ENCODE data around the gene DNAJC1. TPM values are rescaled to one million over a fixed set of nuclear protein-coding genes. Genes with fewer than 3 reads are reported as not detected.

The DNAJC1 gene
- total and polyA plus RNA-seq, 4 experiments from 2014 or later: 13.0 to 22.0 (median 15.8) TPM

DNA sequence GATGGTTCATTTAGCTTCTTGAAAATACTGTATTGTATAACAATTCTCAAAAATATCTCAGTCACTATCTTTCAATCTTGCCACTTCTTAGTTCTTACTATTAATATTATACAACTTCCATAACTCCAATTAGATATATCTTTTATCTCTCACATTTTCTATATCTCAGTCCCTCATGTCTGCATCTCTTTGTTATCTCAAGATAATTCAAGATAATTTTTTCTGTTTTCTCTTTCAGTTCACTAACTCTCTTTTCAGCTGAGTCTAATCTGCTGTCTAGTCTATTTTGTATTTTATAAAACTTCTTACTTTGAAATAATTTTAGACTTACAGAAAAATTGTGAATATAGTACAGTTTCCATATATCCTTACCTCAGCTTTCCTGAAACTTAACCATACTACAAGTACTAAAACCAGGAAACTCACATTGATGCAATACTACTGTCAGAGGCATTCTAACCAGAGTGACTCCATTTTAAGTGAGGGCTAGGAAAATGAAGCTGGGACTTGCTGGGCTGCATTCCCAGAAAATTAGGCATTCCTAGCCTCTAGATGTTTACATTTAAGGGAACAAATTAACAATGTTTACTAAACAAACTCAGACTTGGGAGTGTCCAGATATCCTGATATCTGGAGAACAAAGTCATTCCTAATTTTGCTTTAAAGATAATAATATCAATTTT lies 38.4 kb downstream of the DNAJC1 start:
- DNase-seq: no peak
- Mint-ChIP-seq H3K4me1 (peaks cover 9 to 15% (median 12%) of the 10 kb centered on the region in 4 donors), H3K36me3 (peaks cover 0 to 13% of the 10 kb centered on the region in 2 donors), H3K27ac (no peak overlapping the region), H3K27me3 (no peaks in the 10 kb centered on the region), H3K9me3 (peaks cover 0 to 9% (median 2%) of the 10 kb centered on the region in 8 donors), H3K4me3 (no peak overlapping the region)
- Histone ChIP-seq H3K27me3 (ENCODE audit: insufficient read depth, low read length) (no peaks in the 10 kb centered on the region), H3K36me3 (ENCODE audit: insufficient read depth, low read length) (no peaks in the 10 kb centered on the region), H3K4me3 (ENCODE audit: low read length in 2 of 2) (no peak overlapping the region), H3K9me3 (ENCODE audit: control insufficient read depth in 1 of 2, low read length in 2 of 2) (no peaks in the 10 kb centered on the region), H3K27ac (ENCODE audit: low read depth, low read length) (no peak overlapping the region), H3K4me1 (ENCODE audit: insufficient read depth, low read length) (peaks cover 4% of the 10 kb centered on the region)
- ChIA-PET POLR2A (ENCODE audit: partially characterized antibody) (no interaction called here), CTCF (ENCODE audit: partially characterized antibody) (interaction anchor here (1.7 kb wide), 1 partner anchor 11 kb away, joined by 6 read pairs; no protein-coding TSS in a partner anchor)
- intact Hi-C loops (cut with micrococcal nuclease): no loop called here

DNA sequence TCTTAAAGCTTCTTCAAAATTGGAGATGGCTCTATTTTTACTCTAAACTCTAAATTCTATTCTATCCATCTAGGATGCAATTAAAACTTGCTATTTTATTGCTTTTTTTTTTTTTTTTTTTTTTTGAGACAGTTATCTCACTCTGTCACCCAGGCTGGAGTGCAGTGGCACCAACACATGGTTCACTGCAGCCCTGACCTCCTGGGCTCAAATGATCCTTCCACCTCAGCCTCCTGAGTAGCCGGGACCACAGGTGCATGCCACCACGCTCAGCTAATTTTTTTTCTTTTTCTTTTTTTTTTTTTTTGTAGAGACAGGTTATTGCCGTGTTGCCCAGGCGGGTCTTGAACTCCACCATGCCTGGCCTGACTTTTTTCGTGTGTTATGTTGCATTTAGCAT lies 41.2 kb downstream of the DNAJC1 start:
- no peak overlapping the region for H3K27ac ChIP-seq (ENCODE audit: low read depth, low read length)
- Mint-ChIP-seq H3K9me3 (peaks cover 0 to 9% (median 2%) of the 10 kb centered on the region in 8 donors), H3K4me3 (no peak overlapping the region), H3K27ac (peak overlapping the region in 1 of 7 donors; percentile 61), H3K4me1 (peaks cover 11 to 19% (median 16%) of the 10 kb centered on the region in 4 donors), H3K27me3 (no peaks in the 10 kb centered on the region), H3K36me3 (peaks cover 0 to 11% of the 10 kb centered on the region in 2 donors)
- no peak for DNase-seq
- intact Hi-C loops (cut with micrococcal nuclease): no loop called here
- H3K4me1 ChIP-seq (ENCODE audit: insufficient read depth, low read length): peaks cover 4% of the 10 kb centered on the region
- no peak overlapping the region for H3K4me3 ChIP-seq (ENCODE audit: low read length in 2 of 2)
- H3K36me3 ChIP-seq (ENCODE audit: insufficient read depth, low read length): no peaks in the 10 kb centered on the region
- CTCF ChIA-PET (ENCODE audit: partially characterized antibody): no interaction called here
- H3K27me3 ChIP-seq (ENCODE audit: insufficient read depth, low read length): no peaks in the 10 kb centered on the region
- POLR2A ChIA-PET (ENCODE audit: partially characterized antibody): no interaction called here
- H3K9me3 ChIP-seq (ENCODE audit: control insufficient read depth in 1 of 2, low read length in 2 of 2): no peaks in the 10 kb centered on the region

- Mint-ChIP-seq H3K27ac (no peak overlapping the region), H3K4me3 (no peak overlapping the region), H3K36me3 (peaks cover 0 to 6% of the 10 kb centered on the region in 2 donors), H3K27me3 (no peaks in the 10 kb centered on the region), H3K4me1 (peaks cover 11 to 19% (median 16%) of the 10 kb centered on the region in 4 donors), H3K9me3 (peaks cover 0 to 5% (median 2%) of the 10 kb centered on the region in 8 donors)
- H3K4me3 ChIP-seq (ENCODE audit: low read length in 2 of 2): no peak overlapping the region
- no peaks in the 10 kb centered on the region for H3K27me3 ChIP-seq (ENCODE audit: insufficient read depth, low read length)
- no peak for DNase-seq
- intact Hi-C loops (cut with micrococcal nuclease): no loop called here
- POLR2A ChIA-PET (ENCODE audit: partially characterized antibody): no interaction called here
- H3K9me3 ChIP-seq (ENCODE audit: control insufficient read depth in 1 of 2, low read length in 2 of 2): no peaks in the 10 kb centered on the region
- CTCF ChIA-PET (ENCODE audit: partially characterized antibody): no interaction called here
- H3K36me3 ChIP-seq (ENCODE audit: insufficient read depth, low read length): no peaks in the 10 kb centered on the region
- H3K27ac ChIP-seq (ENCODE audit: low read depth, low read length): no peak overlapping the region
- H3K4me1 ChIP-seq (ENCODE audit: insufficient read depth, low read length): peaks cover 4% of the 10 kb centered on the region
Measured at GRCh38 chr10:21961847-21962246, 41.7 kb downstream of the DNAJC1 start.

DNA sequence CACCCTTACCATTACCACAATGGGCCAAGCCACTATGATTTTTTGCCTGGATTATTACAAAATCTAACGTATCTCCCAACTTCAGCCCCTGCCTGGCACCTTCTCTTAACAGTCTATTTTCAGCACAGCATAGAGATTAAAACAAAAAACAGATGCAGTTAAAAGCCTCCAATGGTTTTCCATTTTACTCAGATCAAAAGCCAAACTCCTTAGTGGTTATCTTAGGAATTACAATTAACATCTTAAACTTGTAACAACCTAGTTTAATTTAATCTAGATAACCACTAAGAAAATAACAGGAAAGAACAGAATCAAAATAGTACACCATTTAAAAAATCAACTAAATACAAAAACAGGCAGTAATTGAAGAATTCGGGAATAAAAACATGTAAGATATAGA lies 43.5 kb downstream of the DNAJC1 start:
- no peaks in the 10 kb centered on the region for H3K9me3 ChIP-seq (ENCODE audit: control insufficient read depth in 1 of 2, low read length in 2 of 2)
- Mint-ChIP-seq H3K27ac (peak overlapping the region in 2 of 7 donors; percentile 19 to 60), H3K27me3 (no peaks in the 10 kb centered on the region), H3K36me3 (no peaks in the 10 kb centered on the region), H3K4me3 (no peak overlapping the region), H3K9me3 (no peaks in the 10 kb centered on the region), H3K4me1 (peaks cover 13 to 19% (median 16%) of the 10 kb centered on the region in 4 donors)
- DNase-seq: no peak
- no peak overlapping the region for H3K4me3 ChIP-seq (ENCODE audit: low read length in 2 of 2)
- no peaks in the 10 kb centered on the region for H3K27me3 ChIP-seq (ENCODE audit: insufficient read depth, low read length)
- no peaks in the 10 kb centered on the region for H3K36me3 ChIP-seq (ENCODE audit: insufficient read depth, low read length)
- intact Hi-C loops (cut with micrococcal nuclease): no loop called here
- H3K4me1 ChIP-seq (ENCODE audit: insufficient read depth, low read length): peaks cover 4% of the 10 kb centered on the region
- H3K27ac ChIP-seq (ENCODE audit: low read depth, low read length): no peak overlapping the region
- ChIA-PET CTCF (ENCODE audit: partially characterized antibody) (no interaction called here), POLR2A (ENCODE audit: partially characterized antibody) (no interaction called here)

GRCh38 chr10:21954690-21955089 lies 48.8 kb downstream of the DNAJC1 start:
- Histone ChIP-seq H3K4me1 (ENCODE audit: insufficient read depth, low read length) (no peaks in the 10 kb centered on the region), H3K4me3 (ENCODE audit: low read length in 2 of 2) (no peak overlapping the region), H3K9me3 (ENCODE audit: control insufficient read depth in 1 of 2, low read length in 2 of 2) (no peaks in the 10 kb centered on the region), H3K36me3 (ENCODE audit: insufficient read depth, low read length) (no peaks in the 10 kb centered on the region), H3K27me3 (ENCODE audit: insufficient read depth, low read length) (no peaks in the 10 kb centered on the region), H3K27ac (ENCODE audit: low read depth, low read length) (no peak overlapping the region)
- Mint-ChIP-seq H3K27ac (peak overlapping the region in 1 of 7 donors; percentile 17), H3K9me3 (no peaks in the 10 kb centered on the region), H3K4me1 (peaks cover 0 to 3% (median 1%) of the 10 kb centered on the region in 4 donors), H3K4me3 (no peak overlapping the region), H3K27me3 (no peaks in the 10 kb centered on the region), H3K36me3 (no peaks in the 10 kb centered on the region)
- ChIA-PET POLR2A (ENCODE audit: partially characterized antibody) (no interaction called here), CTCF (ENCODE audit: partially characterized antibody) (interaction anchor here (1.5 to 6.0 kb wide), 2 partner anchors 11 to 458 kb away, joined by 6 to 44 read pairs; no protein-coding TSS in a partner anchor)
- no peak for DNase-seq
- intact Hi-C loops (cut with micrococcal nuclease): no loop called here

DNA sequence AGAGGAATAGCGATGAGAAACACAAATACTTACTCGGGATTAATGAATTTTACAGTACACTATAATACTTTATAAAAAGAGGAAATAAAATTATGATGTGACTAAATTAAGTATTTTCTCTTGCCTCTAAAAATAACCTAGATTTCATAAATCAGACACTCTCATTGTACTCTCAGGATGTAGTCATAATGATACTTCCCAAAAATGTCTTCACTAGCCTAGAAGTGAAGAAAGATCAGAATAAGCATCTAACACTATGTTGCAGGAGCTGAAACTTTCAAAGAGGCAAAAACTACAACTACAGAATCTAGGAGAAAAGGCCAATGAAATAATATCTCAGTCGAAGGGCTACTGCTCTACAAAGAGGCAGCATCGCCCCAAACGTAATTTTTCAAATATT lies 49.4 kb downstream of the DNAJC1 start:
- DNase-seq: no peak
- intact Hi-C loops (cut with micrococcal nuclease): no loop called here
- no peaks in the 10 kb centered on the region for H3K27me3 Mint-ChIP-seq
- no peaks in the 10 kb centered on the region for H3K9me3 ChIP-seq (ENCODE audit: control insufficient read depth in 1 of 2, low read length in 2 of 2)
- ChIA-PET POLR2A (ENCODE audit: partially characterized antibody) (interaction anchor here (1.2 to 1.5 kb wide), 2 partner anchors 457 to 458 kb away, joined by 3 read pairs; no protein-coding TSS in a partner anchor), CTCF (ENCODE audit: partially characterized antibody) (interaction anchor here (0.6 to 6.0 kb wide), 3 partner anchors 12 to 457 kb away, joined by 3 to 44 read pairs (median 6); no protein-coding TSS in a partner anchor)
- no peaks in the 10 kb centered on the region for H3K36me3 ChIP-seq (ENCODE audit: insufficient read depth, low read length)
- no peaks in the 10 kb centered on the region for H3K27me3 ChIP-seq (ENCODE audit: insufficient read depth, low read length)
- no peak overlapping the region for H3K4me3 Mint-ChIP-seq
- peaks cover 0 to 2% (median 1%) of the 10 kb centered on the region in 4 donors for H3K4me1 Mint-ChIP-seq
- no peaks in the 10 kb centered on the region for H3K36me3 Mint-ChIP-seq
- H3K4me3 ChIP-seq (ENCODE audit: low read length in 2 of 2): no peak overlapping the region
- H3K9me3 Mint-ChIP-seq: no peaks in the 10 kb centered on the region
- H3K27ac ChIP-seq (ENCODE audit: low read depth, low read length): no peak overlapping the region
- no peak overlapping the region for H3K27ac Mint-ChIP-seq
- no peaks in the 10 kb centered on the region for H3K4me1 ChIP-seq (ENCODE audit: insufficient read depth, low read length)

- Histone ChIP-seq H3K36me3 (ENCODE audit: insufficient read depth, low read length) (no peaks in the 10 kb centered on the region), H3K27me3 (ENCODE audit: insufficient read depth, low read length) (no peaks in the 10 kb centered on the region), H3K4me3 (ENCODE audit: low read length in 2 of 2) (no peak overlapping the region), H3K4me1 (ENCODE audit: insufficient read depth, low read length) (no peaks in the 10 kb centered on the region), H3K9me3 (ENCODE audit: control insufficient read depth in 1 of 2, low read length in 2 of 2) (no peaks in the 10 kb centered on the region), H3K27ac (ENCODE audit: low read depth, low read length) (no peak overlapping the region)
- no peaks in the 10 kb centered on the region for H3K9me3 Mint-ChIP-seq
- H3K27me3 Mint-ChIP-seq: no peaks in the 10 kb centered on the region
- intact Hi-C loops (cut with micrococcal nuclease): loop anchor here (1.0 kb wide), 1 partner anchor 458 kb away; no protein-coding TSS in a partner anchor
- POLR2A ChIA-PET (ENCODE audit: partially characterized antibody): interaction anchor here (1.2 to 1.5 kb wide), 2 partner anchors 457 to 458 kb away, joined by 3 read pairs; no protein-coding TSS in a partner anchor
- H3K36me3 Mint-ChIP-seq: no peaks in the 10 kb centered on the region
- no peak overlapping the region for H3K27ac Mint-ChIP-seq
- CTCF ChIA-PET (ENCODE audit: partially characterized antibody): interaction anchor here (0.6 to 6.0 kb wide), 5 partner anchors 12 to 876 kb away, joined by 3 to 44 read pairs (median 3); no protein-coding TSS in a partner anchor
- DNase-seq: peak in 4 of 5 donors; percentile 20 to 32 (median 21)
- H3K4me3 Mint-ChIP-seq: no peak overlapping the region
- H3K4me1 Mint-ChIP-seq: peaks cover 0 to 2% (median 0%) of the 10 kb centered on the region in 4 donors
Measured at GRCh38 chr10:21953585-21954057, 49.9 kb downstream of the DNAJC1 start.
